Measurements from ENCODE around the gene RXRG. TPM values are rescaled to one million over a fixed set of nuclear protein-coding genes. Genes with fewer than 3 reads are reported as not detected.

RXRG gene
- total and polyA plus RNA-seq, 9 of the 15 experiments (the other 6 are each of a cell fraction or from before 2014, with no cell fraction given) = not detected

DNA sequence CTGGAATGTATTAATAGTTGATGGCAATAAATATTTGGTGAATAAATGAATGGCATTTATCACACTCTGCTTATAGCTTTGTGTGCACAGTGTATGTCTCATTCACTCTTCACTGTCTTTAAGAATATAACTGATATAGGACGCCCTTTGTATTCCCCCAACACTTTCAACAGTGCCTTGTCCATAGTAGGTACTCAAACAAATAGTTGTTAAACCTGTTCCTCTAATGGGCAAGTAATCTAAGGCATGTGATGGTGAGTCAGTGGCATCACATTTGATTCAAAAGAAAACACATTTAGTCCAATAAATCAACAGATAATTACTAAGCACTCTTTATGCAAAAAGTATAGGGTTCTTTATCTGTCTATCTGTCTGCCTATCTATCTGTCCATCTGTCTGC, 11.2 kb upstream of the RXRG start:
- WGBS (ENCODE audit: insufficient coverage, low coverage, missing lambda C conversion rate) = 0% methylated on average over 1 of the region's 1 CpG
- no TSS peak for BruUV-seq (replicated peaks)
- Histone ChIP-seq H3K4me2 (ENCODE audit: insufficient read depth, low read length) (no peak overlapping the region), H3K27ac (ENCODE audit: extremely low read depth, low read depth, low read length) (no peak overlapping the region), H3K9ac (ENCODE audit: insufficient read depth in 1 of 2, low read depth in 2 of 2, low read length in 2 of 2) (no peak overlapping the region), H3K9me3 (replicated peaks; ENCODE audit: control insufficient read depth, insufficient read depth, low read depth, low read length) (no peaks in the 10 kb centered on the region), H2AFZ (ENCODE audit: low read depth, low read length) (no peak overlapping the region), H3K4me3 (no peak overlapping the region), H3K27me3 (ENCODE audit: control insufficient read depth in 2 of 2, insufficient read depth in 2 of 2, low read length in 2 of 2) (no peaks in the 10 kb centered on the region), H3K79me2 (ENCODE audit: control insufficient read depth, insufficient read depth, low read length) (no peaks in the 10 kb centered on the region), H4K20me1 (replicated peaks; ENCODE audit: control insufficient read depth, insufficient read depth, low read length) (no peaks in the 10 kb centered on the region), H3K36me3 (ENCODE audit: control insufficient read depth, insufficient read depth, low read length) (no peaks in the 10 kb centered on the region), H3K9me1 (ENCODE audit: control insufficient read depth, insufficient read depth, low read length) (no peaks in the 10 kb centered on the region), H3K4me1 (replicated peaks in 1 of 2; ENCODE audit: control insufficient read depth in 2 of 2, insufficient read depth in 2 of 2, low read length in 2 of 2) (no peaks in the 10 kb centered on the region)
- ChIA-PET POLR2A (no interaction called here), CTCF (ENCODE audit: low intra/inter-chr PET ratio) (no interaction called here)
- no peak for DNase-seq (ENCODE audit: extremely low read depth in 1 of 4, low spot score in 3 of 4)
- no peak for FAIRE-seq
- intact Hi-C loops (cut with micrococcal nuclease) = no loop called here
- TF ChIP-seq RBM17 (IDR thresholded peaks at IDR 0.05; ENCODE audit: borderline replicate concordance, low read depth, low read length) = no peak
- TF ChIP-seq PHF8 (IDR thresholded peaks at IDR 0.05; ENCODE audit: borderline replicate concordance, low read length) = no peak
- no peak for TF ChIP-seq FIP1L1 (IDR thresholded peaks at IDR 0.05; ENCODE audit: low read depth, low read length, poor library complexity, severe bottlenecking)
- no peak for TF ChIP-seq RBM39 (optimal IDR thresholded peaks at IDR 0.05; ENCODE audit: low read depth, low read length)
- TF ChIP-seq, protein P1, sequence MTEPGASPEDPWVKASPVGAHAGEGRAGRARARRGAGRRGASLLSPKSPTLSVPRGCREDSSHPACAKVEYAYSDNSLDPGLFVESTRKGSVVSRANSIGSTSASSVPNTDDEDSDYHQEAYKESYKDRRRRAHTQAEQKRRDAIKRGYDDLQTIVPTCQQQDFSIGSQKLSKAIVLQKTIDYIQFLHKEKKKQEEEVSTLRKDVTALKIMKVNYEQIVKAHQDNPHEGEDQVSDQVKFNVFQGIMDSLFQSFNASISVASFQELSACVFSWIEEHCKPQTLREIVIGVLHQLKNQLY (CRISPR knock-in tag; conservative IDR thresholded peaks at IDR 0.05) = no peak
- no peak for TF ChIP-seq ZNF644 (tag; IDR thresholded peaks at IDR 0.05; ENCODE audit: low read depth)
- TF ChIP-seq HDAC1 (IDR thresholded peaks at IDR 0.05) = no peak
- no peak for TF ChIP-seq THRB (CRISPR knock-in tag; conservative IDR thresholded peaks at IDR 0.05)
- in situ Hi-C loops (cut with MboI) = no loop called here
- no peak for ATAC-seq
